AG04450 (cell line): ENCODE results near the gene PARD3. TPM values are rescaled to one million over a fixed set of nuclear protein-coding genes. Genes with fewer than 3 reads are reported as not detected.
"Not testable (repeated sequence)": the region's sequence is repeated elsewhere in the genome, so short reads cannot be mapped to it uniquely, and the experiment has no call there.

Source experiments
- CTCF ChIA-PET: fragments of 300-600, 350-600 bp; formaldehyde crosslinking; extraction: SDS; loops from one replicate; lab custom pipeline; 2022; ENCODE audit warnings: antibody characterized with exemption, inconsistent platforms; lab: Charles Lee
- POLR2A ChIA-PET: fragments of 350-600 bp; formaldehyde crosslinking; extraction: SDS; loops from one replicate; lab custom pipeline; 2021; ENCODE audit warnings: antibody characterized with exemption, inconsistent platforms; lab: Yijun Ruan, JAX
- DNase-seq: peaks from one replicate; pipeline ENCODE4 v3.0.0-alpha.2; 2011; ENCODE audit warnings: low read depth, low spot score
- H3K27ac ChIP-seq: one replicate; pipeline ENCODE4 v1.5.1; 2012; ENCODE audit warnings: low read depth, low read length, control low read depth
- H3K27me3 ChIP-seq: one replicate; pipeline ENCODE4 v1.6.0; 2012; ENCODE audit warnings: low read length; ENCODE audit not compliant: control insufficient read depth, insufficient read depth
- H3K4me3 ChIP-seq: 2 replicates; pipeline ENCODE4 v1.5.1; 2011; ENCODE audit warnings: mild to moderate bottlenecking, low read depth, low read length, control low read depth
- H3K9me3 ChIP-seq: 2 replicates; pipeline ENCODE4 v1.5.1; 2012; ENCODE audit warnings: low read length; ENCODE audit not compliant: control insufficient read depth, insufficient read depth
- CTCF ChIP-seq: IDR thresholded peaks from 2 replicates; pipeline ENCODE4 v1.5.1; 2011; ENCODE audit warnings: low read depth, low read length, control low read depth, inconsistent platforms
- polyA plus RNA-seq: library from polyadenylated mRNA; depleted of rRNA; stranded (reverse); fragments of >200 nt; gene quantifications from 2 replicates; pipeline ENCODE4 v1.2.3, GENCODE V29; 2011

The PARD3 gene
- polyA plus RNA-seq, 1 experiment = 43.1 TPM

GRCh38 chr10:34430685-34431084 is 384.4 kb downstream of the PARD3 start:
- no peak overlapping the region for H3K27ac ChIP-seq
- H3K27me3 ChIP-seq = no peaks in the 10 kb centered on the region
- POLR2A ChIA-PET = no interaction called here
- no peak overlapping the region for H3K4me3 ChIP-seq
- no peak for DNase-seq
- no peak for TF ChIP-seq CTCF
- no peaks in the 10 kb centered on the region for H3K9me3 ChIP-seq
- CTCF ChIA-PET = no interaction called here

- H3K4me3 ChIP-seq = no peak overlapping the region
- ChIA-PET CTCF (no interaction called here), POLR2A (no interaction called here)
- no peak for TF ChIP-seq CTCF
- H3K9me3 ChIP-seq = no peaks in the 10 kb centered on the region
- no peak for DNase-seq
- H3K27me3 ChIP-seq = no peaks in the 10 kb centered on the region
- H3K27ac ChIP-seq = no peak overlapping the region
These were observed 386.6 kb downstream of the PARD3 start for GRCh38 chr10:34428501-34428900.

GRCh38 chr10:34427911-34428216 is 387.2 kb downstream of the PARD3 start:
- no peaks in the 10 kb centered on the region for H3K27me3 ChIP-seq
- no peak overlapping the region for H3K27ac ChIP-seq
- H3K9me3 ChIP-seq = no peaks in the 10 kb centered on the region
- TF ChIP-seq CTCF = no peak
- no peak for DNase-seq
- H3K4me3 ChIP-seq = no peak overlapping the region
- CTCF ChIA-PET = no interaction called here
- POLR2A ChIA-PET = no interaction called here

- POLR2A ChIA-PET, H3K4me3 ChIP-seq, H3K27ac ChIP-seq, H3K9me3 ChIP-seq, H3K27me3 ChIP-seq, DNase-seq: not testable (repeated sequence)
- CTCF ChIA-PET = interaction anchor here (0.6 kb wide), 1 partner anchor 752 kb away, joined by 11 read pairs; no protein-coding TSS in a partner anchor
These were observed 387.8 kb downstream of the PARD3 start for GRCh38 chr10:34427158-34427910.

- H3K27me3 ChIP-seq, H3K4me3 ChIP-seq, H3K9me3 ChIP-seq, DNase-seq, H3K27ac ChIP-seq, POLR2A ChIA-PET: not testable (repeated sequence)
- CTCF ChIA-PET = interaction anchor here (0.6 kb wide), 1 partner anchor 752 kb away, joined by 11 read pairs; no protein-coding TSS in a partner anchor
These were observed 388.4 kb downstream of the PARD3 start for GRCh38 chr10:34426538-34427157.

- TF ChIP-seq CTCF = no peak
- ChIA-PET POLR2A (no interaction called here), CTCF (no interaction called here)
- Histone ChIP-seq H3K9me3 (no peaks in the 10 kb centered on the region), H3K27me3 (no peaks in the 10 kb centered on the region), H3K4me3 (no peak overlapping the region), H3K27ac (no peak overlapping the region)
- DNase-seq = no peak
These were observed 389.1 kb downstream of the PARD3 start for GRCh38 chr10:34426041-34426440.
